SKM-1 treated with dmso at 0.1 percent for 144 hours (cell line): Measurements from ENCODE around the gene EXOC6B.

Source experiments
- DNase-seq: peaks from one replicate; lab custom pipeline; 2025; ENCODE audit not compliant: unreplicated experiment; lab: John Stamatoyannopoulos, UW

Gene EXOC6B

GRCh38 chr2:72139874-72140620, 685.8 kb downstream of the EXOC6B start:
- no peak for DNase-seq

GRCh38 chr2:72139471-72139873, 686.4 kb downstream of the EXOC6B start:
- no peak for DNase-seq

DNA sequence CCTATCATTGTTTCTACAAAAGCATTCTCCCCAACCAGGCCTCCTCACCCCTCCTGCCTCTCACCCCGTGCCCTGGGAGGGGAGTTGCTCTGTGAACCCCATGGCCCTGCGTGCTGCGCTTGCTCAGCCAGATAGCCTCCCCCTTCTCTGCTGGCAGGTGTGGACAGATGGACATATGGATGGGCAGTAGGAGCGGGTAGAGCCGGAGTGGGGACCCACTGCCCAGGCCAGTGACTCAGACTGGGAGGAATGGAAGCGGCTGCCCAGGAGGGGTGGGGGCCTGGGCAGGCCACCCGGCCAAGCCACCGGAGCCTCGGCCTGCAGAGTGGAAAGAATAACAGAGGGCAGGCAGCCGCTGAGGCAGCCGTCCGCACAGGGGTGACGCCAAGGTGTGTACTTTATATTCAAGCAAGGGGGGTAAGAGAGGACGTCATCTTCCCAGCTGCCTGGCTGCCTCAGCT, 686.9 kb downstream of the EXOC6B start:
- DNase-seq: no peak

DNA sequence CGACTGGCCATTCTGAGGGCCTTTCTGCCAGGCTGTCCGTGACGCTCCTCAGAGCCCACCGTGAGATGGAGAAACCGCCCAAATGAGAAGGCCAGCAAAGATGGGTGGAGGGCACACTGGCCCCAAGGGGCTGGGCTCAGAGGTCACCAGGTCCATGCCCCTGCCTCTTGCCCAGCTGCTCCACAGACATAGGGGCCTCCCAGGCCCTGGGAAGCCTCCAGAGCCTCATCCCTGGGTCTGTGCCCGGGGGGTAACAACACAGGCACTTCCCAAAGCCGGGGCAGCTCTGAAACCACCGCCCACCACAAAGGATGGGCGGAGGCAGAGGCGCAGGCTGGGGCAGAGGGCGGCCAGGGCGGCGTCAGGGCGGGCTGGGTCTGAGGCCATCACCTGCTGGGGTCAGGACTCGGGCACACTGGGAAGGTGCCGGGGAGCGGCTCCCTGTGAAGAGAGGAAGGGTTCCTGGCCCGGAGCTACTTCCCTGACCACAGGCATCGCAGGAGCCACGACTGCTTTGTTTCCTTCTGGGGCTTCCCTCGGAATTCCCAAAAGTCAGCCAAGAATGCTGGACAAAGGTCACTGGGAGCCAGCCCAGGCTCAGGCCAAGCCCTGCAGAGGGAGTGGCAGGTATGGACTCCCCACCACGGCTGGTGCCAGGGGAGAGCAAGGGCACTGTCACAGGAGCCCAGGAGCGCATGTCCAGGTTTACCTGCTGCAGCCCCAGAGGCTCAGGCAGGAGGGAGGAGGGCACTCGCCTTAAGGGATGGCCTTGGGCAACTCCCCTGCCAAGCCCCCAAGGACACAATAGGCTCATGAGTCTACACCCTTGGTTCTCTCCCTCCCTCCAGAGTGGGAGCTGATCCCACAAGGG, 687.6 kb downstream of the EXOC6B start:
- no peak for DNase-seq

DNA sequence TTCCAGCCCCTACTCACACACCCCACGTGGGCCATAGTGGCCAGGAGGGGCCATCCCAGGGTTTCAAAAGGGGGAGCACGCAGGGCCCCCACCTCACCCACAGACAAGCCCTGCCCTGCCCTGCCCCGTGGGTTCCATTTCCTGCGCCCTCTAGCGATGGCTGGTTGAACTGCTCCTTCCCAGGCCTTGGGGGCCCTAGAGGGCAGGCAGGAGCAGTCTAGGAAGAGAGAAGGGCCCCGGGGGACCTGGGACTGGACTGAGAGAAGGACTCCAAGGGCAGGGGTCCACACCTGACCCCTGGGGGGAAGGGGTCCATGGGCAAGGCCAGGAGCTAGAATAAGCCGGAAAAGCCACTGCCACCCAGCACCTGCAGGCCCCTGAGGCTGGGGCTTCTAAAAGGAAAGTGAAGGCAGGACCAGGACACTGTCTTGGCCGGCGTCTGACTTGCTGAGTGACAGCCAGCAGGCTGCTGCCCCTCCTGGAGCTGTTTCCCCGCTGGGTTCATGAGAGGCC, 688.3 kb downstream of the EXOC6B start:
- DNase-seq: peak; percentile 40

DNA sequence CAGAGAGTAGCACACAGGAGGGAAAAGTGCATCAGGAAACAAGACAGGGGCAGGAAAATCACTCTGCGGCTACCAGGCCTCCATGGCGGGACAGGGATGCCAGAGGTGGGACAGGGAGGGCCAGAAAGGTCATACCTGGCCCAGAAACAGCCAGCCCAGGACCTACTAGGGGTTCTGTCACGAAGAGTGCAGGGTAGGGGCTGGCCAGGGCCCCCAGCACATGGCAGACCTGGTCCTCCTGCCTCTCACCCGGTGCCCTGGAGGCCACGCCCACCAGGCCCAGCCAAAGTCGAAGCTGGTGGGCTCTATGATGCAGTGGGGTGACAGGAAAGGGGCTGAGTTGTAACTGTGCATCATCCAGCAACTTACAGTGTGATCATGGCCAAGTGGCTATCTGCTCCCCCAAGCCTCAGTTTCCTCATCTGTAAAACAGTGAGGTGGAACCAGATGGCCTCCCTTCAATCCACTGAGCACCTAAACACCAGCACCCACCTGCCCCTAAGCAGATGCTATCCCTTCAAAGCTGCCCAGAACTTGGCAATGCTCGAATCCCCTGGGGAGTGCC, 688.8 kb downstream of the EXOC6B start:
- no peak for DNase-seq

- no peak for DNase-seq
Measured at GRCh38 chr2:72136331-72136730, 689.5 kb downstream of the EXOC6B start.

- no peak for DNase-seq
Measured at GRCh38 chr2:72135921-72136320, 689.9 kb downstream of the EXOC6B start.

GRCh38 chr2:72134997-72135800, 690.6 kb downstream of the EXOC6B start:
- no peak for DNase-seq

GRCh38 chr2:72134408-72134996, 691.3 kb downstream of the EXOC6B start:
- DNase-seq: no peak

DNA sequence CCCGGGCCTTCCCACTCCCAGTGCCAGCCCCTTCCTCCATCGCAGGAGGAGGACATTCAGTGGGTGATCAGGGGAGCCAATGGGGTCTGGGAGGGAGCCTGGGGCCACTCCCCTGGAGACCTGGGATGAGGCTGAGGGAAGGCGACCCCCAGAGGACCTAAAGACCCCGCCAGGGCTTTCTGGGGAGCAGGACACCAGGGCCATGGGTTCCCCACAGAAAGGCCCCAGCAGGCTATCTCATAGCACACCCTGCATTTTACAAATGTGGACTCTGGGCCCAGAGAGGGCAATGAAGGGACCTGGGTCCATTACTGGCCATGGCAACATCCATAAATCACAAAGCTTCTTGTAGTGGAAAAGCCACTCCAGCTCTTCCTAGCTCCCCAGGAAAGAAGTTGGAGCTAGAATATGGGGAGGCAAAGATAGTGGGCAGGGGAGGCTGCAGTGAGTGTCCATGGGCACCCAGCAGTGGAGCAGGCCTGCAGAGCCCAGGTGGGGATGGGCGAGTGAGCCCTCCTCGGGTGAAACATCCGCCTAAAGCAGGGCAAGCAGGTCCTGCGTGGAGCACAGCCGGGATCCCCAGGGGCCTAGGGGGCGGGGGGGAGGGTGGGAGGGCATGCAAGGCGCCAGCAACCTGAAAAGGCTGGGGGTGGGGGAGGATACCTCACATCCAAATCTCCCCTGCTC, 692.0 kb downstream of the EXOC6B start:
- DNase-seq: no peak

GRCh38 chr2:72132981-72133720, 692.7 kb downstream of the EXOC6B start:
- no peak for DNase-seq

DNA sequence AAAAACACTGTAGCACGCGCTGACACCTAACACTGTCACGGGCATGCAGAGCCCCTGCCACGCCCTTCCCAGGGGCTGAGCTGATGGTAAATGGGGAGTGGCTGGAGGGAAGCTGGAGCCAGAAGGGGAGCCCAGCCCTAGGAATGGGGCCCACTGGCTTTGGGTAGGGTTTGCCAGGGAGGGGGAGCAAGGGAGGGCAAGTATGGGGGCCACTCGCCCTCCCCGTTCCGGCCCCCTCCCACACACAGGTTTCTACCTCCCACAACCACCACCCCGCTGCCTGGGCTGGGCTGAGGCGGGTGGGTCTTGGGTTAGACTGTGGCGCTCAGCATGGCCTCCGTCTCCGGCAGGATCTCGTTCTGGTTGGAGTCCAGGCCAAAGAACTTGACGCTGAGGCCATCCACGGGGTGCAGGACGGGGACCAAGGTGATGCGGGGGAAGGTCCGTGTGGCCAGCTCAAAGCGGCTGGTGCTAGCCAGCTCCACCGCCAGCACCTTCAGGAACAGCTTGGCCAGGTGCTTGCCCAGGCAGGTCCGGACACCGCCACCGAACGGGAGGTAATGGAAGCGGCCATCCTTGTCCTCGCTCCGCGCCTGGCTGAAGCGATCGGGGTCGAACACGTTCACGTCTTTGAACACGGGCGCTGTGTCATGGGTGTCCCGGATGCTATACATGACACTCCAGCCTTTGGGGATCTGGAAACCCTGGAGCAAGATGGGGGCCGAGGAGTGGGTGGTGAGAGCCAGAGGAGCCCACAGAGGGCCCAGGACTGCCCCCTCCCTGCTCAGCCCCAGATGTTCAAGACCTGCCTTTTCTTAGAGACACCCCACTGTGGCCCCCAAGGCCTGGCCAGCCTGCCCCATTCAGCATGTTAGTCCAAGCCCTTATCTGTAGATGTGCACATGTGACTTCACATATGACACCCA, 693.7 kb downstream of the EXOC6B start:
- no peak for DNase-seq

DNA sequence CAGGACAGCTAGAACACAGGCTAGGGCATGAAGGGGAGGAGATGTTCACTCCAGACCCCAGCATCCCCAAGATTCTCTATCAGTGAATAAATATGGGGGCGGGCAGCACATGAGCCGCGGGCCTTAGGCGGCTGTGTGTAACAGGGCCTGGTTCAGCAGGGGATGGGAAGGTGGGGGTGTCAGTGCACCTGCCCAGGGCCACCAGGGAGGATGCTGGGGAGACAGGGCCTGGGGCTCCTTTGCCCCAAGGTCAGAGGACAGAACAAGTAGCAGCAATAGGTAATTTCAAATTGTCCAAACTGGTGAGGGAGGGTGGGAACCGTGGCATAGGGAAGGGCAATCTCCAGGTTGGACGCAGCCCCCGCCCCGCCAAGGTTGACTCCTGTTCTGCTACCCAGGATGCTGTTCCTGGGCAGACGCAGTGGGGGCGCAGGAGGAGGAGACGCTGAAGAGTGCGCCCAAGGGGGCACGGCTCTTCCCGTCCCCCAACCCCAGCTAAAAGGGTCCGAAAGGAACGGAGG, 694.4 kb downstream of the EXOC6B start:
- DNase-seq: no peak

GRCh38 chr2:72130659-72131360, 695.0 kb downstream of the EXOC6B start:
- DNase-seq: no peak

GRCh38 chr2:72129681-72130340, 696.0 kb downstream of the EXOC6B start:
- DNase-seq: no peak

GRCh38 chr2:72128843-72129227, 697.0 kb downstream of the EXOC6B start:
- DNase-seq: no peak
